ENCODE measurements around the gene CALHM3.

DNA sequence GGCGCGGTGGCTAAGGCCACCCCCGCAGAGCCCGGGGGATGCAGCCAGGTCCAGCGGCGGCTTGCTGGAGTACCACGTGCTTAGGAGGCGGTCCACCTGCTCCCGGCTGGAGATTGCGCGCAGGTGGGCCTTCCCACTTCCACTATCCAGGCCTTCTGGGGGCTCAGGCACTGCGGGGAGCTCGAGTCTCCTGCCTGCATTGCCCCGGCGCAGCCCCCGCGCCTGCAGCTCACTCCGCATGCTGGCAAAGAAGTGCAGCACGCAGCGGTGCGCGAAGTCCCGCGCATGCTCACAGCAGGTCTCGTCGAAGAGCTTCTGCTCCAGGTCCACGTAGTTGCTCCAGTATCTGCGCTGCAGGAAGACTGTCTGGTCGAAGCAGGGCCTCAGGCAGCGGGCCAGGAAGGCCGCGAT is 5.8 kb downstream of the CALHM3 start:
- TF ChIP-seq, protein P1, sequence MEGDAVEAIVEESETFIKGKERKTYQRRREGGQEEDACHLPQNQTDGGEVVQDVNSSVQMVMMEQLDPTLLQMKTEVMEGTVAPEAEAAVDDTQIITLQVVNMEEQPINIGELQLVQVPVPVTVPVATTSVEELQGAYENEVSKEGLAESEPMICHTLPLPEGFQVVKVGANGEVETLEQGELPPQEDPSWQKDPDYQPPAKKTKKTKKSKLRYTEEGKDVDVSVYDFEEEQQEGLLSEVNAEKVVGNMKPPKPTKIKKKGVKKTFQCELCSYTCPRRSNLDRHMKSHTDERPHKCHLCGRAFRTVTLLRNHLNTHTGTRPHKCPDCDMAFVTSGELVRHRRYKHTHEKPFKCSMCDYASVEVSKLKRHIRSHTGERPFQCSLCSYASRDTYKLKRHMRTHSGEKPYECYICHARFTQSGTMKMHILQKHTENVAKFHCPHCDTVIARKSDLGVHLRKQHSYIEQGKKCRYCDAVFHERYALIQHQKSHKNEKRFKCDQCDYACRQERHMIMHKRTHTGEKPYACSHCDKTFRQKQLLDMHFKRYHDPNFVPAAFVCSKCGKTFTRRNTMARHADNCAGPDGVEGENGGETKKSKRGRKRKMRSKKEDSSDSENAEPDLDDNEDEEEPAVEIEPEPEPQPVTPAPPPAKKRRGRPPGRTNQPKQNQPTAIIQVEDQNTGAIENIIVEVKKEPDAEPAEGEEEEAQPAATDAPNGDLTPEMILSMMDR (IDR thresholded peaks at IDR 0.05; ENCODE audit: insufficient read depth, low read depth, low read length): no peak
- TF ChIP-seq EZH2 (IDR thresholded peaks at IDR 0.05; ENCODE audit: insufficient read depth, low read length): no peak
